Fibroblast of skin of back (primary cell): ENCODE data around the gene CDK4.

Experiments
- DNase-seq: peaks from one replicate; pipeline ENCODE4 v3.0.0-alpha.2; 2013

Gene CDK4

DNA sequence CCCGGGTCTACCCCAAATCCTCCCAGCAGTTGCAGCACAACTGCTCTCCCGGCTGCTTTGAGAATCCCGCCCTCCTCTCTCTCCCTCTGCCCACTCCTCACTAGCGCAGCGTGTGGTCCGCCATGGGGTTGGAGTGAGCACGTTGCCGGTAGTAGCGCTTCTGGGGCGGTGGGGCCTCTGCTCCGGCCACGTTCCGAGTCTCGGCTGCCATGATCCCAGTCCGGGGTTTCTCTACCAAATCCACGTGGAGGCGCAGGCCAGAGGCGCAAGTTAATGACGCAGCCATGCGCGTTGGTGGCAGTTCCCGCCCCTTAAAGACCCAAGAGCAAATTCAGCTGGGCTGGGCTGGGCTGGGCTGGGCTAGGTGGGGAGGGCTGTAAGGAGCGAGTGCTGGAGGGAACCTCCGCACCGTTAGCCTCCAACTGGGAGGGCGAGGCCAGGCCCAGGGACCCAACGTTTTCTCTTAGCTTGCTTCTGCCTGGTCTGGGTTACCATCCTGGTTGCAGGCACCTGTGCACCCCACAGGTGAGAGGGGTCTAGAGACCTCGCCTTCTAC is 19.8 kb upstream of the CDK4 start, which contains the start of gene METTL1:
METTL1 (minus strand) TSS at position 233 of the 556 bp plus-strand sequence; CDS start at position 211, 22 bp downstream.
- DNase-seq: peak; percentile 98

DNA sequence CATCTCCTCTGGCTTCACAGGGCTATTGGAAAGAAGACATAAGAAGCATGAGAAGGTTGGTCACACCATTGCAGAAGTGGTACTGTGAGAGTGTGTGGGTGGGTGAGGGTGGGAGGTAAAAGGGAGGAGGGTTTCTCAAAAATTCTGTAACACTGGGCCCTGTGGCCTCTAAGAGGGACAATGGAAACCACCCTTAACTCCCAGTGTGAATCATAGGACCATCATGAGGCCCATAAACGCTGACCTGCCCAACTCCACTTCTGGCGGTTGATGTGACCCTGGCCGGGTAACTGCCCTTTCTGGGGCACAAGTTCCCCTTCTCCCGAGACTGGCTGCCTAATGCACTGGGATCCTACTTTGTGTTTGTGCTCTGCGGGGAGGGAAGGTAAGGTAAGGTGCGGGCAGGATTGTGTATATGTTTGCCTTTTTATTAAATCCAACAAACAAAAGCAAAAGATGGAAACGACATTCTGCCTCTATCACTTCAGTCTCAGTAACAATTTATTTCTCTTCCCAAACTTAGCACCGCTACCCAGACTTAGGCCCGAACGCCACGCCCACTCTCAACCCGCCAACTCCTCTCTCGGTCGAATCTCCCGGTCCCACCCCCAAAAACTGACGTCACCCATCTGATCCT is 19.2 kb upstream of the CDK4 start:
- peak; percentile 93 for DNase-seq

- DNase-seq: no peak
Observed at GRCh38 chr12:57770734-57771133, 18.6 kb upstream of the CDK4 start.

- no peak for DNase-seq
Observed at GRCh38 chr12:57769594-57769993, 17.5 kb upstream of the CDK4 start.

- no peak for DNase-seq
Observed at GRCh38 chr12:57767876-57768275, 15.8 kb upstream of the CDK4 start.

DNA sequence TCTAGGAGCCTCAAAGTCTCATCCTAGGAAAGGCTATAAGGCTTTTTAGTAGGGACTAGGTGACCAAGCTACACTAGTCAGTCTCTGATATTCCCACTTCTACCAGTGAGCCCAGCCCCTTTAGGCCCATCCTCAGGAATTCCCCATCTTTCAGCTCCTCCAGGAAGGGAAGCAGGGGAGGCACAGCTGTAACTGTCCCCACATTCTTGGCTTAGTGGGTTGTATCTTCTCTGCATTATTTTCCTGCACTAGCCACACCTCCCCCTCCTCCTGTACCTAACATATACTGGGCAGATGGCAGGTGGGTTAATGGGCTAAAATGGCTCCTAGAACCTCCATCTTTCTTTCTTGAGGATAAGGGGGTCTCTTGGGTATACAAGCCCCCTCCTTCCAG is 15.2 kb upstream of the CDK4 start:
- DNase-seq: no peak

DNA sequence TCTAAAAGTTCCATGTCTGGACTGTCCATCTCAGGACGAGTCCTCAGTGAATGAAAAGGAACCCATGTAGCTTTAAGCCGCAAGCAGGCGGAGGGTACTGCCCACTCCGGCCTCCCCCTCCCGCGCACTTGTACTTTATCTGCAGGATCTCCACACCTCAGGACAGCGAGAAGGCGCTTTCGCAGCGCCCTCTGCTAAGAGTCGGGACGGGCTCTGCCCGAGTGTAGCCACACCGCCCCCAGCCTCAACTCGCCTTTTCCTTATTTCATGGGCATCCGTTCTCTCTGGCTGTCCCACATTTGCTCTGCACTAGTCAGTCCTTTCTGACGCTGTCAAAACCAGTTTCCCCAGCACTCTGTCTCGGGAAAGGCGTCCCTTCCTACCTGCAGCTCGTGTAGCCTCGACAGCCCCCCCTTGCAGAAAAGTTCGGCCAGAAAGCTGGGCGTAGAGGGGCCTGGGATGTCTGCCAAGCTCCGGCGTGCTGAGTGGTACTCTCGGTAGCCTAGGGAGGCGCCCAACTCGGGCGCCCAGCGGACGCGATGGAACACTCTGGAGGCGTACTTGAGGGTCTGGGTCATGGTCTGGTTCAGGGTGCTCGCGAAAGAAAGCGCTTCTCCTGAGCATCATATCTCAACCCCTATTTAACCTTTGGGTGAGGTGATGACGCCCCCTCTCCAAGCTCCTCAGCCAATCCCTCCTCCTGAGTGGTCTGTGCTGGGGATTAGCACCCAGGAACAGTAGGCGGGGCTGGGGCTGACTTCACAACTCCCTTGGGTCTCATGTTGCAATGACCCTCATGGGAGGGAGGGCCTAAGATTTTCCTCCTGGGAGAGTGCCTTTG is 14.6 kb upstream of the CDK4 start, which contains the start of gene CYP27B1:
CYP27B1 (minus strand) TSS at position 615 of the 841 bp plus-strand sequence; CDS start at position 578, 37 bp downstream.
- no peak for DNase-seq

GRCh38 chr12:57765698-57766463 is 13.8 kb upstream of the CDK4 start:
- no peak for DNase-seq

GRCh38 chr12:57765003-57765697 is 13.0 kb upstream of the CDK4 start:
- DNase-seq: peak; percentile 40

DNA sequence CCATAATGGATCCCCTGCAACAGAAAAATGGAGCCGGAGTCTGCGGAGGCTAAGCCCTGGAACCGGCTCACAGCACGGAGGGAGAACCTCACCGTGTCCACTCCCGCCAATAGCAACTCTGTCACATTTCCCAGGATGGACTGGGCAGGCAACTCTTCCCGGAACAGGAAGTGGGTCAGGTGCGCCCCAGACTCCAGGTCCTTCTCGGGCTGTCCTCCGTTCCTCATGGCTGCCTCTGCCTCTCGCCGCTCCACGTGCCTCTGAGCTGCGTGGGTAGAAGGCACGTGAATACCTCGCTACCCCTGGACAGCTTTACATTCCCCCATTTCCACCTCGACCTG is 12.5 kb upstream of the CDK4 start:
- DNase-seq: no peak

GRCh38 chr12:57763881-57764661 is 12.0 kb upstream of the CDK4 start:
- DNase-seq: no peak

DNA sequence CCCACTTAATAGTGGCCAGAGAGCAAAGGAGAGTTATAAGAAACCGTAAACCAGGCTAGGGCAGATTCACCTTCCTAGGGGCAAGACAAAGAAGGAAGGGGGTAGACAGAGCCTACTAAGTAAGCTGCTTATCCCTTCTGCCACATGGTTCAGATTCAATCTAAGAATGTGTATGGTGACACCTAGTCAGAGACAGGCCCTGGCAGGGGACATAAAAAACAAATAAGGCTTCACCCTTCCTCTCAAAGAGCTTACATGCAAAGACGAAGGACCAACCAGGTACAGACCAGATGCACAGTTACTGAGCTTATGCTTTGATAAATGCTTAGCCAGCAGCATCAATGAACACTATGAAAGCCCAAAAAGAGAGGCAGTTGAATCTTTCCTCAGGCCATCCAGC is 10.4 kb upstream of the CDK4 start:
- DNase-seq: no peak

DNA sequence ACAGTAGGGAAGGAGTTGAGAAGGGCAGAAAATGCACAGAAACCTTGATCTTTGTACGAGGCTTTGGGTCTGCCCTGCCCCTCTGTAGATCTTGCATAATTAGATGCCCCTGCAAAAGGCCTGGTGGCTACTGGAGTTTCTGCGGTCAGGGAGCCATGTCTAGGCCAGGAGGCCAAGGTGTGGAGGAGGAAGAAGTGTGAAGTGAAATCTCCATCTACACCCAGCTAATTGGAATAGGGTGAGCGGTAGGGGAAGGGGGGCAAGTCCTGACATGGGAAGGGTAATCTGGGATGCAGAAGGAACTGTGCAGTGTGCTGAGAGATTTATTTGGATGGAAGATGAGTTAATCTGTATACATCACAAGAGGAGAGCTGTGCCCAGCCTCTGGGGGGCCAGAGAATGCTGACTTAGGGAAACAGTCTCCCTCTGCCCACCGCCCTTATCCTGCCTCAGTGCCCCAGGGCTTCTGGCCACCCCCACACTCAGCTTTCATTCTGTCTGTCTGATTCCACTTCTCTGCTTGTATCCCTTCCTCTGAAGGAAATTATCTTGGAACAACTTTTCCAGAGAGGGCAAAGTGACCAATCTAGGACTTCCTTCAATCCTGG is 9.4 kb upstream of the CDK4 start:
- DNase-seq: no peak

- DNase-seq: no peak
Observed at GRCh38 chr12:57760347-57760982, 8.4 kb upstream of the CDK4 start.

GRCh38 chr12:57759360-57759980 is 7.4 kb upstream of the CDK4 start:
- no peak for DNase-seq

GRCh38 chr12:57758552-57759359 is 6.6 kb upstream of the CDK4 start:
- DNase-seq: no peak

DNA sequence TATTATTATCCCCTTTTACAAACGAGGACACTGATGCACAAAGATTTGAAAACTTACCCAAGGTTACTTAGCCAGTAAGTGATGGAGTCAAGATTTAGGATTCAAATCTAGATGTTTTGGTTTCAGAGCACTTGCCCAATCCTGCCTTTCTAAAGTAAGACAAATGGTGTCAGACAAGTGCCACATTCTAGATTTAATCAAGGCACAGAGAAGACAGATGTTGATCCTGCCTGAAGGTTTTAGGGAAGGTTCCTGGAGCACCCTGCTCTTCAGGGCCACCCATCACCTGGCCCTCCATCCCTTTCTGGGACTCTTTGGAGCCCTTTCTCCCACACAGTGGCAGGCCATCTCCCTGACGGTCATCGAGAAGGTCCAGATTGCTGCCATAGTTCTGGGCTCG is 5.7 kb upstream of the CDK4 start:
- no peak for DNase-seq

DNA sequence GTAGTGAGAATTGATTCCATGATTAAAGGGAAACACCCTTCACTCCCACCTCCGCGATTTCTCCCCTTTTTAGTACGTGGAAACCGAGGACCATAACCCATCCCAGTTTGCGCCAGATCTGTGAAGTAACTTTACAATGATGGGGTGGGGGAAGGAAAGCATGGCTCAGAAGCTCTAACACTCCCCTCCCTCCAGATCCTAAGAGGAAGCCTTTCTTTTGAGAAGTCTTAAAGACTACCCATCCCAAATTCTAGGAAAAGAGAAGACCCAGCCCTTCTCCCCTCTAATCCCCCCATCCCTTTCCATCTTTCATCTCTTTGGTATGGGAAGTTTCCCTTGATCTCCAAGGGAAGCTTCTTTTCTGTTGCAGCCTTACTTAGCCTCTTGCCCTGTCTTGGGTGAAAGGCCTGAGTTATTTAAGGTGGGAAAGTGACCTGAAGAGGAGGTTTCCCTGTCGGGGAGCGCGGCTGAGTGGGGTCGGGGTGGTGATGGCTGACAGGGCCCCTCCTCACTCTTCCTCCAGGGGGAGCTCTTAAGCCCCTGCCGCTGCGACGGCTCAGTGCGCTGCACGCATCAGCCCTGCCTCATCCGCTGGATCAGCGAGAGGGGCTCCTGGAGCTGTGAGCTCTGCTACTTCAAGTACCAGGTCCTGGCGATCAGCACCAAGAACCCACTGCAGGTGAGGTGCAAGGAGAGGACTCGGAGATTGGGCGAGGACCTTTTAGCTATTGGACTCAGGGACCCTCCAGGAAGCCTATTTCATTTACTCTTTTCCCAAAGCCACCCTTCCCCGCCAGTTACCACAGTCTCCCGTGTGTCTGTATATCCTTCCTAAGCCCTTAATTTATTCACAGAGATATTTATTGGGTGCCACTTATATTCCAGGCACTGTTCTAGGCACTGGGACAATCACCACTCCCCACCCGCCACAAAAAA is 4.6 kb upstream of the CDK4 start:
- no peak for DNase-seq
